Measurements from ENCODE around the gene RNASE4.

GRCh38 chr14:20642182-20642581 is 42.2 kb upstream of the RNASE4 start:
- no peak for TF ChIP-seq CTCF (IDR thresholded peaks at IDR 0.05)
- TF ChIP-seq EP300 (IDR thresholded peaks at IDR 0.05), result no peak
- no peak for TF ChIP-seq POLR2AphosphoS5 (IDR thresholded peaks at IDR 0.05)
- no peak for TF ChIP-seq POLR2A (IDR thresholded peaks at IDR 0.05; ENCODE audit: low read depth)

All from esophagus muscularis mucosa (tissue), 4 donors.